Neural cell (in vitro differentiated cells): ENCODE results near the gene ODAD4.

Source experiments
- RAD21 ChIP-seq: fragments of 450-650 bp; conservative IDR thresholded peaks from 2 replicates; pipeline ENCODE4 v1.6.1; 2014; ENCODE audit warnings: antibody characterized with exemption, mild to moderate bottlenecking, moderate library complexity
- TAF1 ChIP-seq: IDR thresholded peaks from 2 replicates; pipeline ENCODE4 v1.6.1; 2012; ENCODE audit warnings: low read depth
- TF ChIP-seq, protein P1 (sequence below): fragments of 450-650 bp; IDR thresholded peaks from 2 replicates; pipeline ENCODE4 v1.5.1; 2014; ENCODE audit warnings: antibody characterized with exemption, mild to moderate bottlenecking, moderate library complexity; ENCODE audit not compliant: poor library complexity, severe bottlenecking

- TF ChIP-seq, protein P1, sequence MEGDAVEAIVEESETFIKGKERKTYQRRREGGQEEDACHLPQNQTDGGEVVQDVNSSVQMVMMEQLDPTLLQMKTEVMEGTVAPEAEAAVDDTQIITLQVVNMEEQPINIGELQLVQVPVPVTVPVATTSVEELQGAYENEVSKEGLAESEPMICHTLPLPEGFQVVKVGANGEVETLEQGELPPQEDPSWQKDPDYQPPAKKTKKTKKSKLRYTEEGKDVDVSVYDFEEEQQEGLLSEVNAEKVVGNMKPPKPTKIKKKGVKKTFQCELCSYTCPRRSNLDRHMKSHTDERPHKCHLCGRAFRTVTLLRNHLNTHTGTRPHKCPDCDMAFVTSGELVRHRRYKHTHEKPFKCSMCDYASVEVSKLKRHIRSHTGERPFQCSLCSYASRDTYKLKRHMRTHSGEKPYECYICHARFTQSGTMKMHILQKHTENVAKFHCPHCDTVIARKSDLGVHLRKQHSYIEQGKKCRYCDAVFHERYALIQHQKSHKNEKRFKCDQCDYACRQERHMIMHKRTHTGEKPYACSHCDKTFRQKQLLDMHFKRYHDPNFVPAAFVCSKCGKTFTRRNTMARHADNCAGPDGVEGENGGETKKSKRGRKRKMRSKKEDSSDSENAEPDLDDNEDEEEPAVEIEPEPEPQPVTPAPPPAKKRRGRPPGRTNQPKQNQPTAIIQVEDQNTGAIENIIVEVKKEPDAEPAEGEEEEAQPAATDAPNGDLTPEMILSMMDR = no peak
- TF ChIP-seq RAD21 (no peak), TAF1 (no peak)
Observed at GRCh38 chr17:41987642-41988041, 57.2 kb downstream of the ODAD4 start.
